Stimulated activated CD8-positive, alpha-beta memory T cell treated with anti-CD3 and anti-CD28 coated beads, Interleukin-4, amount 100 ng/mL, for 24 hours (primary cell): ENCODE results near the gene PSPC1.
"Not testable (repeated sequence)": the region's sequence is repeated elsewhere in the genome, so short reads cannot be mapped to it uniquely, and the experiment has no call there.

Experiments
- DNase-seq: peaks from one replicate; pipeline ENCODE4 v3.0.0-alpha.2; 2020; ENCODE audit warnings: low read depth

Gene PSPC1, protein sequence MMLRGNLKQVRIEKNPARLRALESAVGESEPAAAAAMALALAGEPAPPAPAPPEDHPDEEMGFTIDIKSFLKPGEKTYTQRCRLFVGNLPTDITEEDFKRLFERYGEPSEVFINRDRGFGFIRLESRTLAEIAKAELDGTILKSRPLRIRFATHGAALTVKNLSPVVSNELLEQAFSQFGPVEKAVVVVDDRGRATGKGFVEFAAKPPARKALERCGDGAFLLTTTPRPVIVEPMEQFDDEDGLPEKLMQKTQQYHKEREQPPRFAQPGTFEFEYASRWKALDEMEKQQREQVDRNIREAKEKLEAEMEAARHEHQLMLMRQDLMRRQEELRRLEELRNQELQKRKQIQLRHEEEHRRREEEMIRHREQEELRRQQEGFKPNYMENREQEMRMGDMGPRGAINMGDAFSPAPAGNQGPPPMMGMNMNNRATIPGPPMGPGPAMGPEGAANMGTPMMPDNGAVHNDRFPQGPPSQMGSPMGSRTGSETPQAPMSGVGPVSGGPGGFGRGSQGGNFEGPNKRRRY

DNA sequence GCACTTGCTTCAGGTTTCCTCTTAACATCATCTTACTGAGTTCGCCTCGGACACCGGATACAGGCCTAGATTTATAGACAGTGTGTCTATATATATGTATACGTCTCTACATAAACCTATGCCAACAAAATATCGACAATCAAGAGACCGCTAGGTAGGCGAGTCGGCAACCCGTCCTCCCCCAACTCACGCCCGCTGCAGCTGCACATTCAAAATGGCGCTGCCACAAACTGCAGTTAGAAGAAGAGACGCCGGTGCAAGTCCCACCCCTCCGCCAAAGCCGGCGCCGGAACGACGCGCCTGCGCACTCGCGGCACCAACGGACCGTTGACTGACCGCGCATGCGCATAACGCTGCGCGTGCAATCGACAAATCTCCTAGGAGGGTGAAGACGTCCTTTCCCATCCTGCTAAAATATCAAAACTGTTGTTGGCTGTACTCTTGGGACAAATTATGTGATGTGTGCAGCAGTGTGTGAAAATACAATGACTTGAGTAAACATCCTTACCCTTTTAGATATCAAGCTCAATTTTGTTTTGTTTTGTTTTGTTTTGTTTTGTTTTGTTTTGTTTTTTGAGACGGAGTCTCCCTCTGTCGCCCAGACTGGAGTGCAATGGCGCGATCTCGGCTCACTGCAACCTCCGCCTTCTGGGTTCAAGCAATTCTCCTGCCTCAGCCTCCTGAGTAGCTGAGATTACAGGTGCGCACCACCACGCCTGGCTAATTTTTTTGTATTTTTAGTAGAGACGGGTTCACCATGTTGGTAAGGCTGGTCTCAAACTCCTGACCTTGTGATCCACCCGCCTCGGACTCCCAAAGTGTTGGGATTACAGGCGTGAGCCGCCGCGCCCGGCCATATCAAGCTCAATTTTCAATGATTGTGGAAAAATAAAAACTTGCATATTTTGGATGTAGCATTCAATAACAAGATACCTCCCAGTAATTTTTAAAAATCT is at the start of gene PSPC1:
PSPC1 (minus strand) TSS at position 219 of the 956 bp plus-strand sequence; CDS start at position 31, 188 bp downstream.
- DNase-seq, result peak; percentile 93

DNA sequence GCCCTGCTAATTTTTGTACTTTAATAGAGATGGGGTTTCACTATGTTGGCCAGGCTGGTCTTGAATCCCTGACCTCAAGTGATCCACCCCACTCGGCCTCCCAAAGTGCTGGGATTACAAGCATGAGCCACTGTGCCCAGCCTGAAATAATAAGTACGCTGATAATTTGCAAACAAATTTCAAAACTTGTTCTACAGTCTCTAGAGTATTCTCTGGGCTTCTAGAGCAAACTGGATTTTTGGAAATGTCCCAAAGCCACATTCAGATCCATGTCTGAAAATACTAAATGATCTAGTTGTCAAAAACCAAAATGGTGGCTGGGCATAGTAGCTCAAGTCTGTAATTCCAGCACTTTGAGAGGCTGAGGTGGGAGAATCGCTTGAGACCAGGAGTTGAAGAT is 39.9 kb upstream of the PSPC1 start:
- no peak for DNase-seq

DNA sequence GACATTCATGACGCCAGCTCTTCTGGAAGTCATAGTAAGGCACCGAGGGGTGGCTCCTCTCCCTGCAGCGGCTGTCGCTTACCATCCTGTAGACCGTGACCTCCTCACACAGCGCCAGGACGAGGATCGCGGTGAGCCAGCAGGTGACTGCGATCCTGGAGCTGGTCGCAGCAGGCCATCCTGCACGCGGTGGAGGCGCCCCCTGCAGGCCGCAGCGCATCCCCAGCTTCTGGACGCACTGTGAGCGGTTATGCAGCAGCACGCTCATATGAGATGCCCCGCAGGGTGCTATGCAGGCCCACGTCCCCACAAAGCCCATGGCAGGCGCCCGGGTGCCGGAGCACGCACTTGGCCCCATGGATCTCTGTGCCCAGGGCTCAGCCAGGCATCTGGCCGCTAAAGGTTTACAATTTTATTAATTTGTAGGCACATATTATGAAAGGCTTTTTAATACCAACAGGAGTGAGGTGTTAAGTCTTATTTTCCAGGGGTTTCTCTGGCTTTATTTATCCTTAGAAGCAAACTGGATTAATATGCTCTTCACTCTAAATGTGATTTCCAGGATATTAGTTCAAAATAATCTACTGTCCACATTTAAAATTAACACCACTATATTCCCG is 35.6 kb upstream of the PSPC1 start:
- peak; percentile 19 for DNase-seq

DNA sequence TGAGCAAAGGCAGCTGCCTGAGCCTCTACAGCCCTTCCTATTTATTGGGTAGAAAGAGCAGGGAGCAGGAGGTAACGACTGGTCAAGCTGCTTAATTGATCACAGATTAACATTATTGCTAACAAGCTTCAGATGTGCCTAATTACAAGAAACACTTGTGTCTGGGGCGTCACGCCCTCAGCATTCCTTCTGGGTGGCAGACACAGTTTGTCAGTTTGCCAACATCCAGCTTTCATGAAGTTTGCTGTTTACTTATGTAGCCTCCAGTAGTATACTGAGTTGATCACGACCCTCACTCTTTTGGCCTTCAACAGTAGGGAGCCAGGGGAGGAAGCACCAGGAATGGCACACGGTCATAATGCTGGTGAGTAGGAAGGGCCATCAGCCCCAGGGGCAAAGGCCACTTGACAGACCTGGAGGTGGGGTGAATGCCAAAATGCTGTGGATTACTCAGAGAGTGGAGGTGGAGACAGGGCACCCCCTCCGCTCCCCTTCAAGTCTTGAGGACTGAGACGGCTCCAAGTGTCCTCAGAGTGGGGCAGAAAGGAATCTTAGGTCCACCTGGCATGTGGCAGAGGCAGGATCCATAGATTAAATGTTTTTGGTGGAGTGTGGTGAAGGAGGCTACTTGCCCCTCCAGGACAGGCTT is 34.9 kb upstream of the PSPC1 start:
- no peak for DNase-seq

DNA sequence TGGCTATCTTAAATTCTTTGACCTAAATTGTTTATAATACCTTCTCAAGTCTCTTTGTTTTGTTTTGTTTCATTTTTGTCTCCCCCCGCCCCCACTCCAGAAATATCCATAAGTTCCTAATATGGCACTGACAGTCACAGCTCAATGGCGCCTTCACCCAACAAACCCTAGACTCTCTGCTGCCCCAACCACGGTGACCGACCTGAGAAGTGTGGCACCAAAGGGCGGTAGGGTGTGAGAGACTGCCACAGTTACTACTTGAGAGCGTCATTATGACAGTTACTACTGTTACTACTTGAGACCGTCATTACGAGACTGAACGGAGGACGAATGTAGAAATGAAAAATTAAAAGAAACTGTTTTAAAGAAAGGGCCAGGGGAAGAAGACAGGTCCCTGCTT is 34.4 kb upstream of the PSPC1 start:
- DNase-seq, result no peak

DNA sequence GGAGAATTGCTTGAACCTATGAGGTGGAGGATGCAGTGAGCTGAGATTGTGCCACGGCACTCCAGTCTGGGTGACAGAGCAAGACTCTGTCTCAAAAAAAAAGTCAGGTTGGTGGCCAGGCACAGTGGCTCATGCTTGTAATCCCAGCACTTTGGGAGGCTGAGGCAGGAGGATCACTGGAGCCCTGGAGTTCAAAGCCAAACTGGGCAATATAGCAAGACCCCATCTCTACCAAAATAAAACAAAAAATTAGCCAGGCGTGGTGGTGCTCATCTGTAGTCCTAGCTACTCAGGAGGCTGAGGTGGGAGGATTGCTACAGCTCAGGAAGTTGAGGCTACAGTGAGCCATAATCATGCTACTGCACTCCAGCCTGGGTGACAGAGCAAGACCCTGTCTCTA is 33.1 kb upstream of the PSPC1 start:
- not testable (repeated sequence) for DNase-seq

DNA sequence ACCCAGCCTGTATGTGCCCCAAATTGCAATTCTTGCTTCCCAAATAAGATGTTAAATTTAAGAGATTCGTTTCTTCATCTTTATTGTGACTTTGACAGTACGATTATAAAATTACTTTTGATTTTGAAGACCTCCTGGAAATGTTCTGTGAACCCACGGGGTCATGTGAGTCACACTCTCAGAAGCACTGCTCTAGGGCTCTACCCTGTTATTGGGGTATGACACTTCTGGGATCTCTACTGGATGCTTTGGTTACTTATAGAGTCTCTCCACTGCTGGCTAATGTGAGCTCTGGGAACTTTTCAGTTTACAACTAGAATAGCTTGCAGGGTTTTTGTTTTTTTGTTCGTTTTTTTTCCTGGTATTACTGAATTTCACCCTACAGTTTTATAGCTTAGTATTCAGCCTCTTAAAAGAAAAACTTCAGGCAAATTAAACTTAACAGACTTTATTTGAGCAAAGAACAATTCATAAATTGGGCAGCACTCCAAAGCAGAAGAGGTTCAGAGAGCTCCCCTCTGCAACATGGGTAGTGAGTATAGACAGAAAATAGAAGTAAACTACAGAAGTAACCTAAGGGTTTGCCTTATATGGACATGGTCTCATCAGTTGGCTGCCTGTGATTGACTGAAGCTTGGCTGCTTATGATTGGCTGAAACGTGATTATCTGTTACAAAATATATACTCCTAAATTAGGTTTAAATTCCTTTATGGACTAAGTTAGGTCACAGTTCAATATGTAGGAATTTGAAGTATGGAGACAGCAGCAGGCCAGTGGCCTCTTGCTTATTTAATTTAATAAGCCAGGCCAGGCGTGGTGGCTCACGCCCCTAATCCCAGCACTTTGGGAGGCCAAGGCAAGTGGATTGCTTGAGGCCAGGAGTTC is 28.5 kb upstream of the PSPC1 start:
- no peak for DNase-seq

DNA sequence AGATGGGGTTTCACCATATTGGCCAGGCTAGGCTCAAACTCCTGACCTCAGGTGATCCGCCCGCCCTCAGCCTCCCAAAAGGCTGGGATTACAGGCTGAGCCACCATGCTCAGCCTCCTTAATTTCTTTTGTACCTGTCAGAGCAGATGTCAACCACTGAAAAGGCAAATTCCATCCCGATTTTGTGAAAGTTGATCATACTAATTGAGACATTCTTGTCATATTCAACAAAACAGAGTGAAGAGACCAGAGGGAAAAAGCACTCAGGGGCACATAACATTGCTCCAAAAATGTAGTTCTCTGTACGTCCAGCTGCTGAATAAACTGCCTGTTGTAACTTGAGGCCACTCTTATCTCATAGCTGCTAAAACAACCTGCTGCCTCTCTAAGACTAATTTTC is 27.4 kb upstream of the PSPC1 start:
- DNase-seq, result no peak

DNA sequence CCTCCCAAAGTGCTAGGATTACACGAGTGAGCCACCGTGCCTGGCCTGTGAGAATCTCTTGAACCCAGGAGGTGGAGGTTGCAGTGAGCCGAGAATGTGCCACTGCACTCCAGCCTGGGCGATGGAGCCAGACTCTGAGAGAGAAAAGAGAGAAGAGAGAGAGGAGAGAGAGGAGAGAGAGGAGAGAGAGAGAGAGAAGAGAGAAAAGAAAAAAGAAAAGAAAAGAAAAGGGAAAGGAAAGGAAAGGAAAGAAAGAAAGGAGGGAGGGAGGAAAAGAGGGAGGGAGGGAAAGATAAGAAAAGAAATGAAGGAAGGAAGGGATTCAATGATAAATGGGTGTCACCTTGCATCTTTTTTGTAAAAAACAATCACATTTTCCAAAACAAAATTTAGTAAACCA is 23.0 kb upstream of the PSPC1 start:
- no peak for DNase-seq

DNA sequence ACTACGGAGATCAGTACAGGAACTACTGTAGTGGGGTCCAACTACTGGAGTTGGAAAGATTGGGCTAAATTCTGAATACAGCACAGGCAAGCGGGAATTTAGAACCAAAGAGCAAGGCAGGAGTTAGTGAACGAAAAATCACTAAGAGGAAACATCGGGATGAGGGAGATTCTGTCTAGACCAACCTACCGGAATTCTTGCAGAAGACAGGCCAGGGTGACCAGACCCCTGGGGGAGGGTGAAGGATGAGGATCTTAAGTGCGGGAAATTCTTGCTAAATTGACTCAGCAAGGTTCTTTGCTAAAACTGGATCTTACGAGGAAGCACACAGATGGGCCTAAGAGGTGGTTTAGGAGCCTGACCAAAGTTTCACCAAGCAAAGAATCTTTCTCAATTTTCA is 13.2 kb upstream of the PSPC1 start:
- no peak for DNase-seq

DNA sequence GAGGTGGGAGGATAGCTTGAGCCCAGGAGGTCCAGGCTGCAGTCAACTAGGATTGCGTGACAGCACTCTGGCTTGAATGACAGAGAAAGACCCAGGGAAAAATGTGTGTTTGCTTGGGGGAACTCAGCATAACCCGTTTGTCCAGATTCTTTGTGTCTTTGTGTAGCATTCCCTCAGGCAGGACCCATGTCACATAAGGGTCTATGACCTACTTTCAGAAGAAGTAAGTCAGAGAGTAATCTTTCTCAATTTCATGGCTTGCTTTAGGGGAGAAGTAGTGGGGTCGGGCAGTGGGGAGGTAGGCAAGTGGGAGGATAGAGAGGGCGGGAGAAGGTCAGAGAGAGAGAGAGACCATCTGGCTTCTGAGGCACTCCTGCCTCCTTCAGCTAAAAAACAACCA is 11.9 kb upstream of the PSPC1 start:
- no peak for DNase-seq

DNA sequence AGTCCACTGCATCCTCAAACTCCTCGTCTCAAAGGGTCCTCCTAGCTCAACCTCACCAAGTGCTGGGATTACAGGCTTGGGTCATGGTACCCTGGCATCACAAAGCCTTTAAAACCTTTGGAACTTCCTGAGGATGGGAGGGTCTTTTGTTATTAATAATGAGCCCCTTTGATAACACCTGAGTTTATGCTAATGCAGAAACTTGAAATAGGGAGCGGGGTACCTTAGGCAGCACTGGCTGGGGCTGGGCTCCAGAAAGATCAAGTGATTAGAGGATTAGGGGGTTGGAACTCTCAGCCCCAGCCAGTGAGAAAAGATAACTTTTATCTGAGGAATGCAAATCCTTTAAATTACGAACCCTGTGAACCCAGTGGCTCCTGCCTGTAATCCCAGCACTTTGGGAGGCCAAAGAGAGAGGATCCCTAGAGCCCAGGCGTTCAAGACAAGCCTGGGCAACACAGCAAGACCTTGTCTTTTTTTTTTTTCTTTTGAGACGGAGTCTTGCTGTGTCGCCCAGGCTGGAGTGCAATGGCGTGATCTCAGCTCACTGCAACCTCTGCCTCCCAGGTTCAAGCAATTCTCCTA is 9.3 kb upstream of the PSPC1 start:
- DNase-seq, result no peak

DNA sequence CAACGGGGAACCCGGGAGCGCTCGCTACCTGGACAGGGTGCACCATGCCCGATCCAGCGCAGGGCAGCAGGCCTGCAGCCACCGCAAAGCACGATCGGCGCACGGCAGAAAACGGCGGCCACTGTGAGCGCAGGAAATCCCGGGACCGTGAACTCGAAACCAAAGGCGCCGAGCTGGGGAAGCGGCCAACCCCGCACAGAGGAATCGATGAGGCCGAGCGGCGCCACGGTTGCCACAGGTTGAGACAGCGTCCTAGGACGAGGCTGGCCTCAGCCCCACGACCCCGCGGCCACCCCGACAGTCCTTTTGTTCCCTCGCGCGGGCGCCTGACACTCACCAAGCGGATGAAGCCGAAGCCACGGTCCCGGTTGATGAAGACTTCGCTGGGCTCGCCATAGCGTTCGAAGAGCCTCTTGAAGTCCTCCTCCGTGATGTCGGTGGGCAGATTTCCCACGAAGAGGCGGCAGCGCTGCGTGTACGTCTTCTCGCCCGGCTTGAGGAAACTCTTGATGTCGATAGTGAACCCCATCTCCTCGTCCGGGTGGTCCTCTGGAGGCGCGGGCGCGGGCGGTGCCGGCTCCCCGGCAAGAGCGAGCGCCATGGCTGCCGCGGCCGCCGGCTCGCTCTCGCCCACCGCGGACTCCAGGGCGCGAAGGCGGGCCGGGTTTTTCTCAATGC is 557 bp downstream of the PSPC1 start:
- peak; percentile 42 for DNase-seq

DNA sequence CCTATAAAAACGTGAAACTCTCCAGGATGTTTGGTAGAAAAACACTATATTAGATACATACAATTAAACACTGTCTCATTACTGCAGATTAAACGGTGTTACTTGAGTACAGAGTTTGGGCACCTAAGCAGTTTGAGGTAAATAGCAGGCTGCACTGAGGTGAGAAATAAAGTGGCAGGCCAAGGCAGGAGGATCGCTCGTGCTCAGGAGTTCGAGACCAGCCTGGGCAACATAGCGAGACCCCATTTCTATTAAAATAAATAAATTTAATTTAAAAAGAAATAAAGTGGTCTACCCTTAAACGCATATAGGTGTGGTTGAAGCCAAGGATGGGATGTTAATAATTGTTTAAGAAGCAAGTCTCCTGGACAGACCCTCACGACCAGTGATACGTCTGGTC is 1.2 kb downstream of the PSPC1 start:
- no peak for DNase-seq

DNA sequence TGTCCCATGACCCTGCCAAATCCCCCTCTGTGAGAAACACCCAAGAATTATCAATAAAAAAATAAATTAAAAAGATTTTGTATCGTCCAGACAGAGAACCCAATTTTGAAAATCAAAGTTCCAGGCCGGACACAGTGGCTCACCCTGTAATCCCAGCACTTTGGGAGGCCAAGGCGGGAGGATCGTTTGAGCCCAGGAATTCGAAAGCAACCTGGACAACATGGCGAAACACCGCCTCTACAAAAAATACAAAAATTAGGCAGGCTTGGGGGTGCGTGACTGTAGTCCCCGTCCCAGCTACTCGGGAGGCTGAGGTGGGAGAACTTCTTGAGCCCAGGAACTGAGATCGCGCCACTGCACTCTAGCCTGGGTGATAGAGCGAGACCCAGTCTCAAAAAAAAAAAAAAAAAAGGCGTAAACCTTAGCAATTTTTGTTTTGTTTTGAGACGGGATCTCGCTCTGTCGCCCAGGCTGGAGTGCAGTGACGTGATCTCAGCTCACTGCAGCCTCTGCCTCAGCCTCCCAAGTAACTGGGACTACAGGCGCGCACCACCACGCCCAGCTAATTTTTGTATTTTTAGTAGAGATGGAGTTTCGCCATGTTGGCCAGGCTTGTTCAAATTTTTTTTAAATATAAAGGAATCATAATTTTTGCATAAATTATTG is 1.9 kb downstream of the PSPC1 start:
- not testable (repeated sequence) for DNase-seq

DNA sequence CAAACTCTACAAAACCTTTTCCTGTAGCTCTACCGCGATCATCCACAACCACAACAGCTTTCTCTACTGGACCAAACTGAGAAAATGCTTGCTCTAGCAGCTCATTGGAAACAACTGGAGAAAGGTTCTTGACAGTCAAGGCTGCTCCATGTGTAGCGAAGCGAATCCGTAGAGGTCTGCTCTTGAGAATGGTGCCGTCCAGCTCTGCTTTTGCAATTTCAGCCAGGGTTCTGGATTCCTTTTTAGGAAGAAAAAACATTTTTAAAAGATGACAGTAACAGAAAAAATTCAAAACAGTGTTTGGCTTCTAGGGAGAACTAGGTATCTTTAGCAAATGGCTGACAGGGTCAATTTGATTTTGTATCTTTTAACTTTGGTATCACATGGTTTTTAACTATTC is 10.4 kb downstream of the PSPC1 start:
- DNase-seq, result no peak

DNA sequence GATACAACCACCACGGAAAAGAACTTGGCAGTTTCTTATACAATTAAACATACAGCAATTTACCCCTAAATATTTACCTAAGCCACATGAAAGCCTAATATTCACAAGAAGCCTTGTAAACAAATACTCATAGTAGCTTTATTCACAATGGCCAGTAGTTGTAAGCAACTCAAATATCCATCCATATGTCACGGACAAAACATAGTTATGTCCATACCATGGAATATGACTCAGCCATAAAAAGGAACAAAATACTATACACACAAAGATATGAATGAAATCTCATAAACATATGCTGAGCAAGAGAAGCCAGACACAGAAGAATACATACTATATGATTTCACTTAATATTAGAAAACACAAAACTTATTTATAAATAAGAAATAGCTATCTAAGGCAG is 12.9 kb downstream of the PSPC1 start:
- DNase-seq, result no peak

DNA sequence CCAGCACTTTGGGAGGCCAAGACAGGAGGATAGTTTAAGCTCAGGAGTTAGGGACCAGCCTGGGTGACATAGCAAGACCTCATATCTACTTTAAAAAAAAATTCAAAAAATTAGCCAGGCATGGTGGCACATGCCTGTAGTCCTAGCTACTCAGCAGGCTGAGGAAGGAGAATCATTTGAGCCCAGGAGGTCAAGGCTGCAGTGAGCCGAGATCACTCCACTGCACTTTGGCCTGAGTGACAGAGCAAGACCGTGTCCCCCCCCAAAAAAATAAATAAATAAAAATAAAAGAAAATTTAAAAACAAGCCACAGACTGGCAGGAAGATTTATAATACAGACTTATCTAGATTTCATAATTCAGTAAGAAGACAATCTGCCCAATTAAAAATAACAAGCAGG is 14.8 kb downstream of the PSPC1 start:
- no peak for DNase-seq

DNA sequence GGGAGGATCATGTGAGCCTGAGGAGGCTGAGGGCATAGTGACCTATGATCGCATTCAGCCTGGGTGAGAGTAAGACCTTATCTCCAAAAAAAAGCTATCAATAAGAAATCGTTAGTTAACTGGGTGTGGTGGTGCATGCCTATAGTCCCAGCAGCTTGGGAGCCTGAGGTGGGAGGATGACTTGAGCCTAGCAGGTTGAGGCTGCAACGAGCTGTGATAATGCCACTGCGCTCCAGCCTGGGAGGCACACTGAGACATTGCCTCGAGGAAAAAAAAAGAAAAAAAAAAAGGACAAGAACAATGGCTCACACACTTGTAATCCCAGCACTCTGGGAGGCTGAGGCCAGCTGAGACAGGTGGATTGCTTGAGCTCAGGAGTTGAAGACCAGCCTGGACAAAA is 16.2 kb downstream of the PSPC1 start:
- no peak for DNase-seq
